HCEC 1CT (cell line): Measurements from ENCODE around the gene MYO10.

Experiments used
- DNase-seq: peaks from one replicate; pipeline ENCODE4 v3.0.0-alpha.2; 2017

The MYO10 gene

GRCh38 chr5:16937503-16938161, 1.5 kb upstream of the MYO10 start:
- no peak for DNase-seq

GRCh38 chr5:16936989-16937438, 926 bp upstream of the MYO10 start:
- DNase-seq, result no peak

GRCh38 chr5:16935231-16936149, 598 bp downstream of the MYO10 start:
- peak; percentile 35 for DNase-seq

- peak; percentile 37 for DNase-seq
These were observed 1.4 kb downstream of the MYO10 start for GRCh38 chr5:16934677-16935153.

- DNase-seq, result peak; percentile 72
These were observed 2.0 kb downstream of the MYO10 start for GRCh38 chr5:16934123-16934522.

GRCh38 chr5:16933337-16933736, 2.8 kb downstream of the MYO10 start:
- no peak for DNase-seq

- DNase-seq, result no peak
These were observed 3.7 kb downstream of the MYO10 start for GRCh38 chr5:16932401-16932800.

- no peak for DNase-seq
These were observed 4.6 kb downstream of the MYO10 start for GRCh38 chr5:16931334-16932110.

GRCh38 chr5:16930496-16930895, 5.6 kb downstream of the MYO10 start:
- DNase-seq, result no peak

- no peak for DNase-seq
These were observed 6.3 kb downstream of the MYO10 start for GRCh38 chr5:16929831-16930230.

- DNase-seq, result no peak
These were observed 6.7 kb downstream of the MYO10 start for GRCh38 chr5:16929347-16929746.

GRCh38 chr5:16927613-16928012, 8.5 kb downstream of the MYO10 start:
- DNase-seq, result no peak

GRCh38 chr5:16926417-16926816, 9.7 kb downstream of the MYO10 start:
- DNase-seq, result no peak

- no peak for DNase-seq
These were observed 11.9 kb downstream of the MYO10 start for GRCh38 chr5:16924206-16924605.

- DNase-seq, result no peak
These were observed 13.7 kb downstream of the MYO10 start for GRCh38 chr5:16922430-16922829.

- DNase-seq, result no peak
These were observed 14.9 kb downstream of the MYO10 start for GRCh38 chr5:16921211-16921610.

GRCh38 chr5:16920109-16920816, 15.8 kb downstream of the MYO10 start:
- DNase-seq, result no peak

GRCh38 chr5:16918891-16919671, 17.0 kb downstream of the MYO10 start:
- DNase-seq, result no peak

- no peak for DNase-seq
These were observed 17.9 kb downstream of the MYO10 start for GRCh38 chr5:16918156-16918555.

- DNase-seq, result peak; percentile 96
These were observed 19.7 kb downstream of the MYO10 start for GRCh38 chr5:16916262-16916878.

- no peak for DNase-seq
These were observed 21.5 kb downstream of the MYO10 start for GRCh38 chr5:16914584-16914983.
